Measurements from ENCODE around the gene CYSTM1.

DNA sequence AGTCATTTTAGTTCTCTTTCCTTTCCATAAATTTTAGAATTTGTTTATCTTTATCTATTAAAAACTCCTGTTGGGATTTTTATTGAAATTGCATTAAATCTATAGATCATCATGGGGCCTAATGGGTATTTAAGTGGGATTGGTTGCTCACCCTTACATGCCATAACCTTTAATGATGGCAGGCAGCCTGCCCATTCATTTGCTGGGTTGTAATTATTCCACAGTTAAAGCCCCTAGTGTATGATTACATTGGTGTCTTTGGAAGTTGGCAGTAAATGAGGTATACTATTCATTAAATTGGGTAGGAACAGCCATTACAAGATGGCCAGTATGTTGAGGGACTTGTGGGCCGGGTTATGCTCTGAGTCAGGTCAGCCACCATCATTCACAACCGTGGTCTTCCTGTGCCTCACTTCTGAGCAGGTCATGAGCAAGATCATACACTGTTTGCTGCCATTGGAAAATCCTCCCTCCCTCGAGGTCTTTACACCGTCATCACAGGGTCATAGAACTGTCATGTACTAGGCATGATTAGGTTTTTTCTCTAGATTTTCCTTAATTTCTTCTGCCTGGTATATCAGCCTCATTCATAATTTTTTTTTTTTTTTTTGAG is 59.5 kb downstream of the CYSTM1 start:
- TF ChIP-seq, protein P1, sequence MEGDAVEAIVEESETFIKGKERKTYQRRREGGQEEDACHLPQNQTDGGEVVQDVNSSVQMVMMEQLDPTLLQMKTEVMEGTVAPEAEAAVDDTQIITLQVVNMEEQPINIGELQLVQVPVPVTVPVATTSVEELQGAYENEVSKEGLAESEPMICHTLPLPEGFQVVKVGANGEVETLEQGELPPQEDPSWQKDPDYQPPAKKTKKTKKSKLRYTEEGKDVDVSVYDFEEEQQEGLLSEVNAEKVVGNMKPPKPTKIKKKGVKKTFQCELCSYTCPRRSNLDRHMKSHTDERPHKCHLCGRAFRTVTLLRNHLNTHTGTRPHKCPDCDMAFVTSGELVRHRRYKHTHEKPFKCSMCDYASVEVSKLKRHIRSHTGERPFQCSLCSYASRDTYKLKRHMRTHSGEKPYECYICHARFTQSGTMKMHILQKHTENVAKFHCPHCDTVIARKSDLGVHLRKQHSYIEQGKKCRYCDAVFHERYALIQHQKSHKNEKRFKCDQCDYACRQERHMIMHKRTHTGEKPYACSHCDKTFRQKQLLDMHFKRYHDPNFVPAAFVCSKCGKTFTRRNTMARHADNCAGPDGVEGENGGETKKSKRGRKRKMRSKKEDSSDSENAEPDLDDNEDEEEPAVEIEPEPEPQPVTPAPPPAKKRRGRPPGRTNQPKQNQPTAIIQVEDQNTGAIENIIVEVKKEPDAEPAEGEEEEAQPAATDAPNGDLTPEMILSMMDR (conservative IDR thresholded peaks at IDR 0.05; ENCODE audit: low read length): no peak
- no peak for TF ChIP-seq EZH2phosphoT487 (IDR thresholded peaks at IDR 0.05; ENCODE audit: borderline replicate concordance, low read depth, low read length)
